ENCODE data around the gene RAI1.

The RAI1 gene

DNA sequence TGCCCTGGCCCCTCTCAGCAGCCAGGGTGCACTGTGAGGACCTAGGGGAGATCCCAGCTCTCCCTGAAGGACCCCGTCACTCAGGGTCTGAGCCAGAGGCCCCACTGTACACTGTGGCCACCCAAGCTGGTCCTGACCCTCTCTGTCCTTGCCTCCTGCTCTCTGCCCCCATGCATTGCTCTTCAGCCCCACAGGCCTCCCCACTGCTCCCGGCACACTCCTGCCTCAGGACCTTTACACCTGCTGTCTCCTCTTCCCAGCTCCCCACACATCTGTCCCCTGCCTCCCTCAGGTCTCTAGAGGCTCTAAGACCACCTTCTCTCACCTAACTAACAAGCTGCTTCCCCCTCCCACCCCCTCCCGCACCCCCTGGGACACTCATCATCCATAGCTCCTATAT lies 12.9 kb upstream of the RAI1 start:
- H3K27ac ChIP-seq = no peak overlapping the region
- no peak overlapping the region for H3K9ac ChIP-seq (ENCODE audit: insufficient read length)
- H3K36me3 ChIP-seq (ENCODE audit: insufficient read depth, low read length) = no peaks in the 10 kb centered on the region
- TF ChIP-seq FOXP2 (optimal IDR thresholded peaks at IDR 0.05; ENCODE audit: control extremely low read depth, extremely low read length, insufficient read depth) (no peak), EZH2 (IDR thresholded peaks at IDR 0.05) (no peak), POLR2AphosphoS5 (IDR thresholded peaks at IDR 0.05; ENCODE audit: borderline replicate concordance, low read depth, low read length) (no peak)
- H3K9me3 ChIP-seq (ENCODE audit: low read depth, low read length) = no peaks in the 10 kb centered on the region
- no peak overlapping the region for H3K4me3 ChIP-seq
- DNase-seq (ENCODE audit: low read depth, low spot score) = no peak

DNA sequence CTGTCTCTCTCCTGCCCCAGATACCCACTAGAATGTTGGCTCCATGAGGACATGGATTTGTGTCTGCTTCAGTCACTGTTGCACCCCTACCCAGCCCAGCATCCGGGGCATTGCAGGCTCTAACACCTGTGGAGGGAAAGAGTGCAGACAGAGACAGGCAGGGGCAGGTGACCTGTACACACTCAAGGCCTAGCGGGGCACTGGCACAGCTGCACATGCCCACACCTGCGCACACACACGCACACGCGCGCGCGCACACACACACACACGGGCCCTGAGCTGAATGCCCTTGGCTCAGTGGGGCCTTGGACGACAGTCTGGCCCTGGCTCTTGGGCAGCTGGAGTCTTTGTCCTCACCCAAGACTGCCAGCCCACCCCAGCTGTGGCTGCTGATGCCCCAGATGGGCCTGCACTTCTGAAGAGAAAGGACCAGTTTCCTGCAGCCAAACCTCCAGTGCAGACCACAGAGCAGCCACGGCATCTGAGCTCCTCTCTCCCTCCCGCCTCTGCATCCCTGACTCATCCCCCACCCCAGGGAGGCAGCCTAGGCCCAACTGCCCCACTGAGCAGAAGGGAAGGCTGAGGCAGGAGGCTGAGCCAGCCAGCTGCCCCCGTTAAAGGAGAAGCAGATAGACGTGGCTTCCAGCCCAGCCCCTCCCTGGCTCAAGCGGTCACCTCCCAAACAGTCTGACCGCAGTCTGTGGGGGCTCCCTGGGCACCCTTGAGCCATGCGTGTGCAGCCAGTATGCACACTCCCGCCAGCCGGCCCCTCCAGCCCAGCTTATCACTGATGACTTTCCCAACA lies 12.3 kb upstream of the RAI1 start:
- Histone ChIP-seq H3K9me3 (ENCODE audit: low read depth, low read length) (no peaks in the 10 kb centered on the region), H3K9ac (ENCODE audit: insufficient read length) (no peak overlapping the region), H3K27ac (no peak overlapping the region), H3K4me3 (no peak overlapping the region), H3K36me3 (ENCODE audit: insufficient read depth, low read length) (no peaks in the 10 kb centered on the region)
- DNase-seq (ENCODE audit: low read depth, low spot score) = no peak
- no peak for TF ChIP-seq EZH2 (IDR thresholded peaks at IDR 0.05)
- TF ChIP-seq POLR2AphosphoS5 (IDR thresholded peaks at IDR 0.05; ENCODE audit: borderline replicate concordance, low read depth, low read length) = no peak
- no peak for TF ChIP-seq FOXP2 (optimal IDR thresholded peaks at IDR 0.05; ENCODE audit: control extremely low read depth, extremely low read length, insufficient read depth)

DNA sequence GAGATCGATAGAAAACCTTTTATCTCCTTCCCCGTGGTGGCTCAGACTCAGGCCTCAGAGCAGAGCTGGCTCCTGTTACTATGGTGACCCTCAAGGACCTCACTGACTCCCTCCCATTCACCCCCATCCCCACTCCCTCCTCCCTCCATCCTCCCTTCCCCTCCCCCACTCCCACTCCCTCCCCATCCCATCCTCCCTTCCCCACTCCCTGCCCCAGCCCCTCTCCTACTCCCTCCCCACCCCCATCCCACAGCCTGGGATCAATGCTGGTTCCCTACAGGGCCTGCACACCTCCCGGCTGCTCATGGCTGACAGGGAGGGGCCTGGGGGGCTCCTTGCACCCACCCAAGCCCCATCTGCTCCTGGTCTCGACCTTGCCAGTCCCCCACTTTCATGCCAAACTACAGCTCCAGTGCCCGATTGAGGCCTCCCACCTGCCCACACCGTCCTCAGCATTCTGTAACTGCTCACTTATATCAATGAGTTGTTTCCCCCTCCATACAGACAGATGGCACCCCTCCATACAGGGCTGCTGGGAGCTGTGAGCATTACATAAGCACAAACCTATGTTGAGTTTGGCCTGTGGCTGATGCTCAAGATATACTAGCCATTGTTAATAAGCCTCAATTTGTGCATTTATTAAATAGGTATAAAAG lies 11.6 kb upstream of the RAI1 start:
- Histone ChIP-seq H3K9me3 (ENCODE audit: low read depth, low read length) (no peaks in the 10 kb centered on the region), H3K9ac (ENCODE audit: insufficient read length) (no peak overlapping the region), H3K27ac (no peak overlapping the region), H3K36me3 (ENCODE audit: insufficient read depth, low read length) (no peaks in the 10 kb centered on the region), H3K4me3 (no peak overlapping the region)
- DNase-seq (ENCODE audit: low read depth, low spot score) = no peak
- TF ChIP-seq EZH2 (IDR thresholded peaks at IDR 0.05) (no peak), POLR2AphosphoS5 (IDR thresholded peaks at IDR 0.05; ENCODE audit: borderline replicate concordance, low read depth, low read length) (no peak), FOXP2 (optimal IDR thresholded peaks at IDR 0.05; ENCODE audit: control extremely low read depth, extremely low read length, insufficient read depth) (no peak)

DNA sequence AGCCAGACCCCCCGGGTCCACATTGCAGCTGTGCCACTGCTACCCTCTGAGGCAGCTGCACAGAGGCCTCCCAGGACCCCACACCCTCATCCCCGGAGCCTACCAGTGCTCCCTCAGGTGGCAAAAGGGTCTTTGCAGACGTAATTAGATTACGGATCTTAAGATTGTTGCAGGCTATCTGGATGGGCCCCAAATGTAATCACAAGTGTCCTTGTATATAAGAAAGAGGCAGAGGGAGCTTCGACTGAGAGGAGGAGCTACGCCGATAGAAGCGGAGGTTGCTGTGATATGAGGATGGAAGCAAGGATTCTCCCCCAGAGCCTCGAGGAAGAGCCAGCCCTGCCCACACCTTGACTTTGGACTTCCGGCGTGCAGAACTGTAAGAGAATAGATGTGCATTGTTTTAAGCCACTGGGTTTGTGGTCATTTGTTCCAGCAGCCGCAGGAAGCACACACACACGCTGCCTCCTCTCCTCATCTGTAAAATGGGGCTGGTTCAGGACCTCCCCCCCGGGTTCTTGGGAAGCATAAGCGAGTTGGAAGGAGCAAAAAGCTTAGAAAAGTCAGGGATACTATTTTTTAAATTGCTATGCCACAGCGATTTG lies 10.5 kb upstream of the RAI1 start:
- Histone ChIP-seq H3K27ac (no peak overlapping the region), H3K36me3 (ENCODE audit: insufficient read depth, low read length) (no peaks in the 10 kb centered on the region), H3K9ac (ENCODE audit: insufficient read length) (no peak overlapping the region), H3K9me3 (ENCODE audit: low read depth, low read length) (no peaks in the 10 kb centered on the region), H3K4me3 (no peak overlapping the region)
- no peak for TF ChIP-seq FOXP2 (optimal IDR thresholded peaks at IDR 0.05; ENCODE audit: control extremely low read depth, extremely low read length, insufficient read depth)
- no peak for TF ChIP-seq POLR2AphosphoS5 (IDR thresholded peaks at IDR 0.05; ENCODE audit: borderline replicate concordance, low read depth, low read length)
- no peak for TF ChIP-seq EZH2 (IDR thresholded peaks at IDR 0.05)
- no peak for DNase-seq (ENCODE audit: low read depth, low spot score)

DNA sequence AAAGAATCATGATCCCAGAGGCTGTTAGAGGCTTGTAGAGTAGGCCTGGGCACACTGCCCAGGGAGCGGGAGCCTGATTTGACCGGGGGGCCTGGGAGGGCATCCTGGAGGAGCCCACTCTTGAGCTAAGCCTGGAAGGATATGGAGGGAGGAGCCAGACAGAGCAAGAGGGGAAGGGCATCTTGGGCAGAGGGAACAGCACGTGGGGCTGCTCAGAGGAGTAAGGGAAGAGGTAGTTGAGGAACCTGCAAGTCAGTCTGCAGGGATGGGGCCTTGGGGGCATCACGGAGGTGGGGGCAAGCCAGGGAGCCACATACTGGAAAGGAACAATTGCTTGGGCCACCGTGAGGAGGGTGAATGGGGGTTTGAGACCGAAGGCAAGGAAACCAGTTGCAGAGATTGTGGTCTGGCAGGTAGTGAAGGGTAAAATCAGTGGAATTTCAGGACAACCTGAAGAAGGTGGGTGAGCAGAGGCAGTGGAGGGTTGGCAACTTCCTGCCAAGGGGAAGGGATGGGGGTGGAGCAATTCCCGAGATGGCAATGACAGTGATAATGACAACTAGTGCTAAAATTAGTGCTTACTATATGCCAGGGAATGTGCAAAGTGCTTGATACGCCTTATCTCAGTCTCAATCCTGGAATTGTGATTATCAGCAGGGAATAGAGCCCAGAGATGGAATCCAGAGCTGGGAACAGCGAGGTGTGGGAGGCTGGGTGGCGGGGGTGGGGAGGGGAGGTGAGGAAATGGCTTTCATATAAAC lies 9.7 kb upstream of the RAI1 start:
- Histone ChIP-seq H3K4me3 (no peak overlapping the region), H3K9ac (ENCODE audit: insufficient read length) (no peak overlapping the region), H3K9me3 (ENCODE audit: low read depth, low read length) (no peaks in the 10 kb centered on the region), H3K36me3 (ENCODE audit: insufficient read depth, low read length) (no peaks in the 10 kb centered on the region), H3K27ac (no peak overlapping the region)
- TF ChIP-seq EZH2 (IDR thresholded peaks at IDR 0.05) = no peak
- TF ChIP-seq FOXP2 (optimal IDR thresholded peaks at IDR 0.05; ENCODE audit: control extremely low read depth, extremely low read length, insufficient read depth) = no peak
- no peak for TF ChIP-seq POLR2AphosphoS5 (IDR thresholded peaks at IDR 0.05; ENCODE audit: borderline replicate concordance, low read depth, low read length)
- no peak for DNase-seq (ENCODE audit: low read depth, low spot score)

DNA sequence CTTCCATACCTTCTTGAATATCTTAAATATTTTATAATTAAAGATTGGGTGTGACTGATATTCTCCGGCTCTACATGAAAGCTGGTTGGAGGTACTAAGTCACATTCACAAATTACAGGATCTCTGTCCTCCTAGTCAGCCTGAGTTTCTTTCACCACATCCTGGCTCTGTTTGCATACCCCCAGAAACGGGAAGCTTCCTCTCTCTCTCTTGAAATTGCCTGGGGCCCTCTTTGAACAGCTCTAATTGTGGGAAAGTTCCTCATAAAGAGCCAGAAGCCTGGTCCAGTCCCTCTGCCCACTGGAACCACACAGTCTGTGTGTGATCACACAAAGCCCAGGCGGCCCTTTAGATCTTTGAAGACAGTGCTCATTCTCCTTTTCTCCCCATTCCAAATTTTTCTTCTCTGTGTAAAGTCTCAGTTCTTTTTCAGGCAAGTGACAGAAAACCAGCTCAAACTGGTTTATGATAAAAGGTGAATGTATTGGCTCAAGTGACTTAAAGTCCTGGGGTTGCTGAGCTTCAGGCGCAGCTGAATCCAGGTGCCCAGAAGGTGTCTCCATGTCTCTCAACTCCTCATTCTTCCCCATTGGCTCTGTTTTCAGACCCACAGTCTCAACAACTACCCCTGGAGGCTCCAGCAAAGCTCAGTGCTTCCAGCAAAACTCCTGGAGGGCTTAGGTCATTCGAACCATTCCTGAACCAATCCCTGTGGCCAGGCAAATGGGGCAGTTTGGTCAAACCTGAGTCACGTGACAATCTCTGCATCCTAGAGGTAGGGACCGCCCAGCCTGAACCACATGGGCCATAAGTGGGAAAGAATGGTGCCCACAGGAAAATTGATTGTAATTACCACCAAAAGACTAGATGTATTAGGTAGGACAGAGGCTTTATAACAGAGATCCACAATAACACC lies 8.5 kb upstream of the RAI1 start:
- TF ChIP-seq EZH2 (IDR thresholded peaks at IDR 0.05) (no peak), FOXP2 (optimal IDR thresholded peaks at IDR 0.05; ENCODE audit: control extremely low read depth, extremely low read length, insufficient read depth) (no peak), POLR2AphosphoS5 (IDR thresholded peaks at IDR 0.05; ENCODE audit: borderline replicate concordance, low read depth, low read length) (no peak)
- H3K9me3 ChIP-seq (ENCODE audit: low read depth, low read length) = no peaks in the 10 kb centered on the region
- no peak overlapping the region for H3K9ac ChIP-seq (ENCODE audit: insufficient read length)
- no peak overlapping the region for H3K27ac ChIP-seq
- no peak for DNase-seq (ENCODE audit: low read depth, low spot score)
- no peaks in the 10 kb centered on the region for H3K36me3 ChIP-seq (ENCODE audit: insufficient read depth, low read length)
- no peak overlapping the region for H3K4me3 ChIP-seq

DNA sequence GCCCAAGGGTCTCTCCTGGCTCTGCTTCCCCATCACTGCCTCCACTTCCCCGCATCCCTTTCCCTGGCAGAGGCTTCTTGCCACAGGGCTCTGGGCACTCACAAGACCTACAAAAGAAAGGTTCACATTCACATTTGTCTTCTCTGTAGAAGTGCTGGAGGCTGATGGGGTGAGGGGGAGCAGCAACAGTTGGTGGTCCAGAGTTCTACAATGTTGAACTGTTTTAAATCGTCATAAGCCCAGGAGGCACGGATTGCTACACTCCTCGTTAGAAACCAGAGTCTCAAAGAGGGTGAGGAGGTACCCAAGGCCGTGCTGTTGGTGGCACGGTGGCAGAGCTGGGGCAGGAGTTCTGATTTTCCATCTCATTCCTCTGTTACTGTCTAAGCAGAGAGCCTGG lies 5.8 kb upstream of the RAI1 start:
- H3K27ac ChIP-seq = no peak overlapping the region
- no peak for TF ChIP-seq POLR2AphosphoS5 (IDR thresholded peaks at IDR 0.05; ENCODE audit: borderline replicate concordance, low read depth, low read length)

More for the DNA sequence above, 5.8 kb upstream of the RAI1 start:
- Histone ChIP-seq H3K4me3 (no peak overlapping the region), H3K9ac (ENCODE audit: insufficient read length) (no peak overlapping the region), H3K36me3 (ENCODE audit: insufficient read depth, low read length) (no peaks in the 10 kb centered on the region), H3K9me3 (ENCODE audit: low read depth, low read length) (no peaks in the 10 kb centered on the region)
- DNase-seq (ENCODE audit: low read depth, low spot score) = no peak
